ENCODE data around the gene RSPO1.

GRCh38 chr1:37620707-37621106, 14.0 kb downstream of the RSPO1 start:
- TF ChIP-seq SIN3A (IDR thresholded peaks at IDR 0.05; ENCODE audit: borderline replicate concordance, low read depth, low read length) (no peak), CTCF (IDR thresholded peaks at IDR 0.05) (no peak)
